Ovary (tissue), 3 donors: ENCODE results near the gene SUPT20HL1.

Experiments used
- POLR2A ChIP-seq: fragments of 450-650 bp; IDR thresholded peaks from one replicate; pipeline ENCODE4 v1.6.1; 2017; ENCODE audit warnings: antibody characterized with exemption, mild to moderate bottlenecking, moderate library complexity
- TF ChIP-seq, protein P1 (sequence below), 3 donors: fragments of 450-650 bp in 2 of 3; fragments of 200-600 bp in 1 of 3; IDR thresholded peaks; one replicate each; pipeline versions ENCODE4 v1.5.1 to v1.8.0; 2016 to 2022; ENCODE audit warnings: antibody characterized with exemption in 3 of 3, mild to moderate bottlenecking in 1 of 3
- donor health status: DM: no; HTN: no; CAD: no.

GRCh38 chrX:24350217-24350616 lies 10.2 kb upstream of the SUPT20HL1 start:
- TF ChIP-seq, protein P1, sequence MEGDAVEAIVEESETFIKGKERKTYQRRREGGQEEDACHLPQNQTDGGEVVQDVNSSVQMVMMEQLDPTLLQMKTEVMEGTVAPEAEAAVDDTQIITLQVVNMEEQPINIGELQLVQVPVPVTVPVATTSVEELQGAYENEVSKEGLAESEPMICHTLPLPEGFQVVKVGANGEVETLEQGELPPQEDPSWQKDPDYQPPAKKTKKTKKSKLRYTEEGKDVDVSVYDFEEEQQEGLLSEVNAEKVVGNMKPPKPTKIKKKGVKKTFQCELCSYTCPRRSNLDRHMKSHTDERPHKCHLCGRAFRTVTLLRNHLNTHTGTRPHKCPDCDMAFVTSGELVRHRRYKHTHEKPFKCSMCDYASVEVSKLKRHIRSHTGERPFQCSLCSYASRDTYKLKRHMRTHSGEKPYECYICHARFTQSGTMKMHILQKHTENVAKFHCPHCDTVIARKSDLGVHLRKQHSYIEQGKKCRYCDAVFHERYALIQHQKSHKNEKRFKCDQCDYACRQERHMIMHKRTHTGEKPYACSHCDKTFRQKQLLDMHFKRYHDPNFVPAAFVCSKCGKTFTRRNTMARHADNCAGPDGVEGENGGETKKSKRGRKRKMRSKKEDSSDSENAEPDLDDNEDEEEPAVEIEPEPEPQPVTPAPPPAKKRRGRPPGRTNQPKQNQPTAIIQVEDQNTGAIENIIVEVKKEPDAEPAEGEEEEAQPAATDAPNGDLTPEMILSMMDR (IDR thresholded peaks at IDR 0.05), result no peak
- TF ChIP-seq POLR2A, result no peak
